GM18526 (cell line): Measurements from ENCODE around the gene LRP5.

Experiments
- POLR2A ChIP-seq: IDR thresholded peaks from 3 replicates; pipeline ENCODE4 v1.6.1; 2011; ENCODE audit not compliant: insufficient read length; ENCODE audit errors: extremely low read depth

The LRP5 gene

DNA sequence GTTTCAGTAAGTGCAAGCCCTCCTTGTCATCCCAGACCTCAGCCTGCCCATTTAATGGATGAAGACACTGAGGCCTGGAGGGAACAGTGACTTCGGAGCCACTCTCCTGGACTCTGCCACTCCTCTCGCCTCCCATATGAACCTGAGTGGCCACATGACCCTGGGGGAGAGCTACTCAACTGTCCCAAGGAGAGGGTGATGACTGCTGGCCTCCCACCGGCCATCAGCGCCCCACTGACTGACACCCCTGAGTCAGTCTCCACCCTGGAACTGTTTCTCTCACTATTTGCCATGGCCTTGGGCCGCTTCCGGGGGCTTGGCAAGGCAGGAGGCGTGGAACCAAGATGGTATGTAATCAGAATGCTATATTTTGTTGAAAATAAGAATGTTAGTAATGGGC, 17.1 kb downstream of the LRP5 start:
- TF ChIP-seq POLR2A, result no peak

DNA sequence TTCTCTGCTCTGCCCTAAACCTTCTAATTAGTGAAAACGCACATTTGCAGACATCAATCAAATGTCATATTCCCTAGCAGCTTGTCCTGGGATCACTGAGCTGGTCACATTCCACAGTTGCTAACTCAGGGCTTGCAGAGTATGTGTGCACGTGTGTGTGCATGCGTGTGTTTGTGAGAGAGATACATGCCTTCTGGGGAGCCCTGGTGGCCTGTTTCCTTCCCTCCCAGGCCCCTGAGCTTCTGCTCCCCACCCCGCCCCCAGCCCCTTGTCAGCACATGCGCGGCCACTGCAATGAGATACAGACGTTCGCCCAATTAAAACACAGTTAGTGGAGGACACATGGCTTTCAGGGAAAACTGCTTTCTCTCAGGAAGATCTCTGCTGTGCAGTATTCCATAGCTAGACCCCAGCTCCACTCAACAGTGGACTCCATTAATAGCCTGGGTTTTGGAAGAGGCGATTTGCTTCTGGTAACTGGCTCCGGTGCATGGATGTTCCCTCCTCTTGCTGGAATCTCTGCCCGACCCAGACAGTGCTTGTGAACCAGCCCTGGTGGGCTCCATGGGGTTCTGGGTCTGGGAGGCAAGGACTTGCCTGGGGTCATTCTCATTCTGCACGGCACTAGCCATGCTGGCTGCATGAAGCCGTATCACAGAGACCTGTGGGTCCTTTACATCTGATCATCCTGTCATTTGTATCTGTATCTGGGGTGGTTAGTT, 17.7 kb downstream of the LRP5 start:
- no peak for TF ChIP-seq POLR2A

DNA sequence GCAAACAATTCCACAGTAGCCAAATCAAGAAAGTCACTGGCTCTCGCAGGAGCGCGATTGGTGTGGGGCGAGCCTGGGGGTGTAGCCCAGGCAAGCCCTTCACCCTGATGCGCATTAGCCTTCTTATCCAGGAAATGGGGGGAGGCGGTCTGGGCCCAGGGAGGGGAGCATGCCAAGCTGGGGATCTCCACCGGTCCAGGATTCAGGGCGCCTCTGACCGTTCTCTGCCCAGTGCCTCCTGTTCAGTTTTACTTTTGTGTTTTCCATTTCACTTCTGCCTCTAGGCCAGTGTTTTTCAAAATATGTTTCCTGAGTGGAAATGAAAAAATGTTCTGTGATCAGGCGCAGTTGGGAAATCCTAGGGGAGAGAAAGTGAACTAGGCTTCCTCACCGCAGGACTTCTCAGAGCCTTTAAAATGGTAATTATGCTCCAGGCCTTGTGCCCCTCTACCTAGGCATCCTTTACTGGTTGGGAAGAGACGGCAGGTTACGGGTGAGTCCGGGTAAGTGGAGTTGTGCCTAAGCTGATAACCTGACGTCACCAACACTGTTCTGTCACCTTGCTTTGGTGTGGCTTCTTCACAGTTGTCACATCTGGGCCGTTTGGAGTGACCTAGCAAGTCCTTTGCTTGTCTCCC, 18.4 kb downstream of the LRP5 start:
- no peak for TF ChIP-seq POLR2A

GRCh38 chr11:68331338-68331947, 19.1 kb downstream of the LRP5 start:
- TF ChIP-seq POLR2A, result no peak

- TF ChIP-seq POLR2A, result no peak
Measured at GRCh38 chr11:68332186-68332585, 19.8 kb downstream of the LRP5 start.

DNA sequence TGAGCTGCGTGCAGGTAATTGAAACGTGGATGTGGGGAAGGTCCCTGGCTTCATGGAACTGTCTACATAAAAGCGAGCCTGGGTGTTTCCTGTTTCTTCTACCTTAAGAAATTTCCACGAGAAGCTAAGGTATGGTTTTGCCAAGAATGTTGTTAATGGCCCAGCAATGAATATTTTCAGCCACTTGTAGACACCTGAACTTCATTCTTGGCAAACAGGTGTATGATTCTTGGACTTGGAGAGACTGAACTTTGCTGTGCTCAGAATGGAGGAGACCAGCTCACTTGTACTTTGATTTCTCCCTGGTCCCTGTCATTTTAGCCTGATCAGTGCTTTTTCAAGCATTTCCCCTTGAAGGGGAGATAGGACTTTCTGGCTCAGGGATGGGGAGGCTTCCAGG, 20.8 kb downstream of the LRP5 start:
- no peak for TF ChIP-seq POLR2A

- TF ChIP-seq POLR2A, result no peak
Measured at GRCh38 chr11:68334923-68335322, 22.5 kb downstream of the LRP5 start.

- TF ChIP-seq POLR2A, result no peak
Measured at GRCh38 chr11:68335683-68336082, 23.3 kb downstream of the LRP5 start.

DNA sequence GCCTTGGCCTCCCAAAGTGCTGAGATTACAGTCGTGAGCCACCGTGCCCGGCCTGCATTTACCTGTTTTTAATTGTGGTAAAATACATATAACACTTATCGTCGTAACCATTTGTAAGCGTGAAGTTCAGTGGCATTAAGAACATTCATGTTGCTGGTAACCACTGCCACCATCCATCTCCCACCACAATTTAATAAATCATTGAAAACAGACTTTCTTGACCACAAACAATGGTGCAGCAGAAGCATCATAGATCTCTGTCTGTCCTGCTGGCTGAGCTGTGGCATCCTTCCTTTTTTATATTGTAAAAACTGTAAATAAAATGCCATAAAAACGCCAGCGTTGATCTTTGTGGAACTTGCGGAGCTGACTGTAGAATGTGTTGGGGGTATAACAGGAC, 24.3 kb downstream of the LRP5 start:
- TF ChIP-seq POLR2A, result no peak

- no peak for TF ChIP-seq POLR2A
Measured at GRCh38 chr11:68337399-68337835, 25.0 kb downstream of the LRP5 start.

DNA sequence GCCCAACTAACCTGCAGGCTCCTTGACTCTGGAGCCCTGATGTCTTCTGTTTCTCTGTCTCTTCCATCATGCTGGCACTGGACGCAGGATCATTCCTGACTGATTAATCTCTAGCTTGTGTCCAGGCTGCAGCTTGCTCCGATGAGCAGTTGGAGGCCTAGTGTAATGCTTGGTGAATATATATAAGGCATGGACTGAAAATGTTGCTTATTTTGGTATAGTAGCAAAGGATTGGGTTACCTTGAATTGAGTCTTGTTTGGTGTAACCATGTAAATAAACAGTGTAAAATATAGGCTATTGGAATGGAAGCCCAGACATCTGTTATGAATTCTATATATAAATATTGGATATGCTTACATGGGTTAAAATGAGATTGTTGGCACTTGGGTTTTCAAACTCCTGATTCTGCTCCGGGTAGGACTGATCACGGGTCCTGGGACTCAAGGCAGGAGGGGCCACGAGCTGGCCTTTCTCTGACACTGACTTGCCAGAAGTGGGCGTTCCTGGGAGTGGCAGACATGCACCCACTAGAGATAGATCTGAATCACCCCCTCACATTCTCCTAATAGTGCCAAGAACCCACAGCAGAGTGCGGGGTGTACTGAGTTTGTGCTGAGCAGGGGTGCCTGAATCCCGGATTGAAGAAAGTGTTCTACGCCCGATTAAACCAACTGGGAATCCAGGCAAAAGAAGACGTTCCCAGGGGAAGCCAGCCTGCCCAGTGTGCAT, 25.8 kb downstream of the LRP5 start:
- no peak for TF ChIP-seq POLR2A

GRCh38 chr11:68340003-68340767, 27.8 kb downstream of the LRP5 start:
- no peak for TF ChIP-seq POLR2A

DNA sequence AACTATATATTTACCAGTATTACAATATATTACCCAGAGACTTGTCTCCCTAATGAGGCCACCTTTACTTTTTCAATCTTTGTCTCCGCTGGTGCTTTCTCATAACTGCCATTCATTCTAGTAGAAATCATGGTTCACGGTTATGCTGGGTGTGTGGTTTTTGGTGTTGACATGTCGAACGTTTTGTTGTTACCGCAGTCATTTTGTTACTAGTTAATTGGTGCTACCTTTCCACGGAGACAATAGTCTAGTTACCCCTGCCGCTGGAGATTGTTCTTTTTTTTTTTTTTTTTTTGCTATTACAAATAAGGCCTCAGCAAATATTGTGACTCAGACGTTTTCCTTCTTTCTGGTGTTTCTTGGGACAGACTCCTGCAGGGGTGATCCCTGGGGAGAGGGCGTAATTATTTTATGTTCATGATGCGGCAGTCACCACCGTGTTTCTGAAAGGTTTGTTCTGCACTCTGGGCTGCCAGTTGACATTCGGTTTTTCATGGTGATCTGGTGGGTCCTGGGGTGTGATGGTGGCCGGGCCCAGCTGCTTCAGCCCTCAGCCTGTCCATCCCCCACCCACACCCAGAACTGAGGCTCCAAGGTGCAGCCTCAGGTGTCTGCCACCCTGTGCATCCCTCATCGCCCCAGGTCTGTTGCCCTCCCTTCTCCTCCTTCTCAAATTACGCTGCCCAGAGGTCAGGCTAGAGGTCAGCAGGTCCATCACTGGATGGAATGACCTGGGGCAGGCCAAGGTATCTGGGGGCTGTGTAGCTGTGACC, 28.6 kb downstream of the LRP5 start:
- TF ChIP-seq POLR2A, result no peak

DNA sequence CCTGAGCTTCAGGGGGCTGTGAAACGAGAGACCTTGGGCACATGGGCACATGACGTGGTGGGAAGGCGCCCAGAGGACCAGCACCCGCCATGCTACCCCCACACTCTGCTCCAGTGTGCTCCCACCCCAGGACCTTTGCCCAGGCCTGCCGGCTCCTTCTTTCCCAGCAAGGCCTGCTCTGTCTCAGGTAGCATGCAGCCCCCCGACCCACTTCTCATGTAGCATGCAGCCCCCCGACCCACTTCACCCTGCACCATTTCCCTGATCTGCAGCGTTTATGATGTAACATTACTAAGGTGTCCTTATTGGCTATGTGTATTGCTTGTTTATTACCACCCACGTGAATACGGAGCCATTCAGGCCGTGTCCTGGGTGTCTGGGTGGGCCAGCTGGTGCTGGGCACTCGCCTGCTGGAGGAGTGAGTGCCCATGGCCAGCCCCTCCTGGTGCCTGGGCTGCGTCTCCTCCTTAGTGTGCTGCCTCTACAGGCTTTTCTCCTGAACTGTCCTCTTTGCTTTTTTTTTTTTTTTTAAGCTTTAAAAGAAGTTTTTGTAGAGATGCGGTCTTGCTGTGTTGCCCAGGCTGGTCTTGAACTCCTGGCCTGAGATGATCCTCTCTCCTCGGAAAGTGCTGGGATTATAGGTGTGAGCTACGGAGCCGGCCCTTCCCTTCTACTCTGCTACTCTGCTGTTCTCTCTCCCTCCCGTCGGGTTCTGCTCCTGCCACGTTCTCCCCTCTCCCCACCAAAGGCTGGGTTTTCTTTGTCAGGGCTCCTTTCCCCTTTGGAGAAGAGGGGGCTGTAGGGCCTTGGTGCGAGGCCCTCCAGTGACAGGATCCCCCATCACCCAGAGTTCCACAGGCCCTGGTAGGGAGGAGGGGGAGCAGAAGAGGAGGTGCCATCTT, 29.4 kb downstream of the LRP5 start:
- no peak for TF ChIP-seq POLR2A
